A549 (cell line): ENCODE measurements around the gene PHF21B. TPM values are rescaled to one million over a fixed set of nuclear protein-coding genes. Genes with fewer than 3 reads are reported as not detected.
A peak's percentile ranks its signal among the peaks of the same experiment; 100 is the strongest.

Experiments used
- ATAC-seq, 2 experiments: fragments of 200-7000 bp in 1 of 2; fragments of >200 bp in 1 of 2; cut with Nextera tagmentation in 1 of 2; cut with Tn5 transposase in 1 of 2; 3 replicates each; pipeline versions ENCODE4 v1.8.0 to v1.9.1; 2018 to 2020; ENCODE audit warnings: mild to moderate bottlenecking in 1 of 2, moderate library complexity in 1 of 2
- CTCF ChIA-PET: fragments of 300-600 bp; sonication (Branson Sonifier 250); formaldehyde crosslinking; extraction: SDS; loops from one replicate; lab custom pipeline; 2021; ENCODE audit warnings: antibody characterized with exemption, inconsistent platforms; lab: Yijun Ruan, JAX
- POLR2A ChIA-PET: fragments of 350-600 bp; formaldehyde crosslinking; extraction: SDS; loops from one replicate; lab custom pipeline; 2021; ENCODE audit warnings: antibody characterized with exemption, inconsistent platforms; lab: Yijun Ruan, JAX
- DNase-seq, 2 experiments: peaks; one replicate each; pipeline versions ENCODE4 v3.0.0 to v3.0.0-alpha.2; 2011 to 2016; ENCODE audit warnings: low read depth in 1 of 2, low spot score in 1 of 2
- FAIRE-seq: peaks from 2 replicates; lab custom pipeline; 2011; peaks lifted over from hg19 to GRCh38; lab: Jason Lieb, UNC
- H3K27ac ChIP-seq, 2 experiments: fragments of >200 bp; sonication (Bioruptor Twin); formaldehyde crosslinking; 3 replicates each; pipeline ENCODE4 v1.5.1; 2016 to 2017
- H3K4me1 ChIP-seq: fragments of >200 bp; sonication (Bioruptor Twin); formaldehyde crosslinking; 3 replicates; pipeline ENCODE4 v1.6.1; 2016
- H3K4me2 ChIP-seq: fragments of >200 bp; sonication (Bioruptor Twin); formaldehyde crosslinking; 3 replicates; pipeline ENCODE4 v1.6.1; 2016
- H3K4me3 ChIP-seq: fragments of >200 bp; sonication (Bioruptor Twin); formaldehyde crosslinking; 3 replicates; pipeline ENCODE4 v1.5.1; 2016
- H3K9me3 ChIP-seq: fragments of >200 bp; sonication (Bioruptor Twin); formaldehyde crosslinking; 3 replicates; pipeline ENCODE4 v1.6.1; 2016
- ATOH8 ChIP-seq: fragments of 250-450 bp; sonication (Bioruptor Pico); IDR thresholded peaks from 2 replicates; pipeline ENCODE4 v1.5.0; 2020; ENCODE audit warnings: low read depth, mild to moderate bottlenecking, moderate library complexity
- BHLHE40 ChIP-seq: IDR thresholded peaks from 2 replicates; pipeline ENCODE4 v1.6.1; 2012; ENCODE audit warnings: low read depth, low read length, inconsistent platforms
- CHD4 ChIP-seq: fragments of 200-600 bp; sonication (generic); IDR thresholded peaks from 2 replicates; pipeline ENCODE4 v1.6.1; 2016; ENCODE audit warnings: antibody characterized with exemption, mild to moderate bottlenecking, borderline replicate concordance
- CTCF ChIP-seq: fragments of >200 bp; sonication (Bioruptor Twin); formaldehyde crosslinking; IDR thresholded peaks from 3 replicates; pipeline ENCODE4 v1.5.1; 2016
- E2F6 ChIP-seq: IDR thresholded peaks from 2 replicates; pipeline ENCODE4 v1.6.1; 2012; ENCODE audit warnings: low read depth, borderline replicate concordance
- ESRRA ChIP-seq: fragments of 150-350 bp; IDR thresholded peaks from 2 replicates; pipeline ENCODE4 v1.6.1; 2014; ENCODE audit warnings: mild to moderate bottlenecking, low read length, borderline replicate concordance
- FOXS1 ChIP-seq: fragments of 250-450 bp; sonication (Bioruptor Pico); IDR thresholded peaks from 2 replicates; pipeline ENCODE4 v1.5.0; 2020; ENCODE audit warnings: mild to moderate bottlenecking, moderate library complexity
- HES2 ChIP-seq: fragments of >200 bp; sonication (Bioruptor Twin); formaldehyde crosslinking; IDR thresholded peaks from 2 replicates; pipeline ENCODE4 v1.6.1; 2016
- HEYL ChIP-seq: fragments of 250-450 bp; sonication (Bioruptor Pico); IDR thresholded peaks from 2 replicates; pipeline ENCODE4 v1.8.0; 2021; ENCODE audit warnings: mild to moderate bottlenecking, moderate library complexity
- HOXA7 ChIP-seq: fragments of 250-450 bp; sonication (Bioruptor Pico); IDR thresholded peaks from 2 replicates; pipeline ENCODE4 v1.5.0; 2020; ENCODE audit warnings: mild to moderate bottlenecking, moderate library complexity
- HOXB13 ChIP-seq: fragments of 250-450 bp; sonication (Bioruptor Pico); IDR thresholded peaks from 2 replicates; pipeline ENCODE4 v1.5.0; 2020; ENCODE audit warnings: low read depth, mild to moderate bottlenecking, moderate library complexity
- HOXB5 ChIP-seq: fragments of 250-450 bp; sonication (Bioruptor Pico); IDR thresholded peaks from 2 replicates; pipeline ENCODE4 v1.5.0; 2020; ENCODE audit warnings: mild to moderate bottlenecking, moderate library complexity
- JUN ChIP-seq, 2 experiments: fragments of >200 bp; sonication (Bioruptor Twin); formaldehyde crosslinking; IDR thresholded peaks; 2 replicates in 1 of 2; 3 replicates in 1 of 2; pipeline ENCODE4 v1.6.1; 2016 to 2017
- JUNB ChIP-seq: fragments of >200 bp; sonication (Bioruptor Twin); formaldehyde crosslinking; IDR thresholded peaks from 2 replicates; pipeline ENCODE4 v1.6.1; 2016
- KDM5A ChIP-seq: fragments of 200-600 bp; sonication (generic); IDR thresholded peaks from 2 replicates; pipeline ENCODE4 v1.6.1; 2016; ENCODE audit warnings: antibody characterized with exemption, mild to moderate bottlenecking
- MAZ ChIP-seq: fragments of 150-350 bp; IDR thresholded peaks from 2 replicates; pipeline ENCODE4 v1.6.1; 2014; ENCODE audit warnings: antibody characterized with exemption, low read depth, low read length, borderline replicate concordance
- NPAS2 ChIP-seq: fragments of 250-450 bp; sonication (Bioruptor Pico); IDR thresholded peaks from 2 replicates; pipeline ENCODE4 v1.8.0; 2022; ENCODE audit warnings: mild to moderate bottlenecking, moderate library complexity, borderline replicate concordance
- NR3C1 ChIP-seq: fragments of >200 bp; sonication (Bioruptor Twin); formaldehyde crosslinking; IDR thresholded peaks from 3 replicates; pipeline ENCODE4 v1.6.1; 2017
- PBX3 ChIP-seq: IDR thresholded peaks from 2 replicates; pipeline ENCODE4 v1.6.1; 2012
- POLR2A ChIP-seq: IDR thresholded peaks from 2 replicates; pipeline ENCODE4 v1.6.1; 2012; ENCODE audit warnings: mild to moderate bottlenecking, low read length
- POLR2AphosphoS2 ChIP-seq: conservative IDR thresholded peaks from 2 replicates; pipeline ENCODE4 v1.6.1; 2012; ENCODE audit warnings: low read length, improper control_type of control experiment, inconsistent platforms
- RAD21 ChIP-seq, 2 experiments: fragments of >200 bp in 1 of 2; sonication (Bioruptor Twin) in 1 of 2; formaldehyde crosslinking in 1 of 2; IDR thresholded peaks in 1 of 2; conservative IDR thresholded peaks in 1 of 2; 2 replicates in 1 of 2; 3 replicates in 1 of 2; pipeline ENCODE4 v1.6.1; 2012 to 2018; ENCODE audit warnings: inconsistent platforms in 1 of 2
- RARB ChIP-seq: fragments of 250-450 bp; sonication (Bioruptor Pico); IDR thresholded peaks from 2 replicates; pipeline ENCODE4 v1.8.0; 2021; ENCODE audit warnings: mild to moderate bottlenecking, moderate library complexity
- RCOR1 ChIP-seq: fragments of 150-350 bp; IDR thresholded peaks from 2 replicates; pipeline ENCODE4 v1.6.1; 2014; ENCODE audit warnings: antibody characterized with exemption, low read length, low read depth
- REST ChIP-seq: fragments of 200-600 bp; sonication (generic); IDR thresholded peaks from 2 replicates; pipeline ENCODE4 v1.6.1; 2016; ENCODE audit warnings: antibody characterized with exemption, mild to moderate bottlenecking, moderate library complexity
- RFX5 ChIP-seq: fragments of 450-650 bp; IDR thresholded peaks from 2 replicates; pipeline ENCODE4 v1.7.1; 2014; ENCODE audit warnings: antibody characterized with exemption, mild to moderate bottlenecking, moderate library complexity
- TFCP2L1 ChIP-seq: fragments of 250-450 bp; sonication (Bioruptor Pico); IDR thresholded peaks from 2 replicates; pipeline ENCODE4 v1.5.0; 2021; ENCODE audit warnings: mild to moderate bottlenecking
- USF2 ChIP-seq: fragments of 450-650 bp; IDR thresholded peaks from 2 replicates; pipeline ENCODE4 v1.6.1; 2014; ENCODE audit warnings: antibody characterized with exemption
- ZC3H11A ChIP-seq: fragments of 450-650 bp; IDR thresholded peaks from 2 replicates; pipeline ENCODE4 v1.6.1; 2014; ENCODE audit warnings: antibody characterized with exemption, mild to moderate bottlenecking
- ZNF302 ChIP-seq: fragments of 250-450 bp; sonication (Bioruptor Pico); IDR thresholded peaks from 2 replicates; pipeline ENCODE4 v1.9.0; 2021; ENCODE audit warnings: inconsistent platforms, mild to moderate bottlenecking, moderate library complexity
- ZSCAN20 ChIP-seq: fragments of 250-450 bp; sonication (Bioruptor Pico); IDR thresholded peaks from 2 replicates; pipeline ENCODE4 v1.8.0; 2022; ENCODE audit warnings: mild to moderate bottlenecking, moderate library complexity
- WGBS: methylation state at CpG from one replicate; pipeline ENCODE4 v1.1.6; 2017; ENCODE audit errors: missing lambda C conversion rate; 5-methylcytosine and 5-hydroxymethylcytosine counted together
- polyA minus RNA-seq: library from RNA; depleted of rRNA, polyadenylated mRNA; stranded (reverse); fragments of >200 nt; gene quantifications from 2 replicates; pipeline ENCODE4 v1.2.3, GENCODE V29; 2011; rRNA and poly(A)+ RNA removed
- polyA plus RNA-seq, 4 experiments: library from polyadenylated mRNA; depleted of rRNA in 3 of 4; stranded (reverse); fragments of >200 nt; fragmentation: RNase III in 1 of 4; extraction: RNeasy Plus Mini Kit Qiagen cat#74134 plus additional on column Dnase treatment in 1 of 4; gene quantifications; 2 replicates in 3 of 4; 3 replicates in 1 of 4; pipeline ENCODE4 v1.2.3, GENCODE V29; 2011 to 2017

The PHF21B gene
- 0.60 and 0.70 TPM in 2 replicates for polyA plus RNA-seq (2011; rRNA removed)
- polyA plus RNA-seq (2012; cell fraction: cytosol; rRNA removed), result 0.59 and 0.63 TPM in 2 replicates
- polyA plus RNA-seq (2012; cell fraction: nucleus; rRNA removed), result 1.3 and 1.5 TPM in 2 replicates
- 0.50 to 0.89 TPM (median 0.86 TPM) in 3 replicates for polyA plus RNA-seq (2017; fragmentation: RNase III; extraction: RNeasy Plus Mini Kit Qiagen cat#74134 plus additional on column Dnase treatment)
- polyA minus RNA-seq, result 0.50 and 1.1 TPM in 2 replicates

- H3K4me1 ChIP-seq, result no peaks in the 10 kb centered on the region
- H3K4me3 ChIP-seq, result peak within 1 kb of the TSS; percentile 66
- H3K27ac ChIP-seq, result peak within 1 kb of the TSS; percentile 61 to 92
- FAIRE-seq, result no peak
- WGBS, result under 1% methylated on average over 19 of the region's 121 CpGs
- peak within 1 kb of the TSS; percentile 97 for H3K4me2 ChIP-seq
- DNase-seq, result peak; percentile 63 to 71
- POLR2A ChIA-PET, result no interaction called here
- H3K9me3 ChIP-seq, result no peaks in the 10 kb centered on the region
- ATAC-seq, result peak; percentile 40 to 61
- CTCF ChIA-PET, result no interaction called here
- TF ChIP-seq KDM5A (no peak), FOXS1 (CRISPR knock-in tag) (no peak), RAD21 (conservative IDR thresholded peaks at IDR 0.05 in 1 of 2, IDR thresholded peaks at IDR 0.05 in 1 of 2) (no peak), HOXB13 (CRISPR knock-in tag) (no peak), ZC3H11A (no peak), NR3C1 (no peak), ZSCAN20 (CRISPR knock-in tag) (no peak), RARB (no peak), RFX5 (no peak), RCOR1 (no peak), BHLHE40 (no peak), HEYL (CRISPR knock-in tag) (no peak), PBX3 (peak; percentile 58; the same call in 1 of the 2 replicates), POLR2AphosphoS2 (no peak), CHD4 (no peak), JUN (IDR thresholded peaks at IDR 0.05) (0 out of 5 replicates have a peak, but pooled peaks of 1 of the 2 experiments have one; percentile 22), TFCP2L1 (CRISPR knock-in tag) (no peak), REST (no peak), MAZ (no peak), POLR2A (peak; percentile 54), HOXB5 (CRISPR knock-in tag) (no peak), HOXA7 (CRISPR knock-in tag) (no peak), HES2 (no peak), ZNF302 (CRISPR knock-in tag) (no peak), USF2 (no peak), ATOH8 (no peak), JUNB (no peak), CTCF (no peak), NPAS2 (CRISPR knock-in tag) (no peak), E2F6 (no peak), ESRRA (no peak)
Observed at GRCh38 chr22:45009606-45010531, at the start of gene PHF21B. PHF21B (minus strand) TSS chr22:45010005; CDS start chr22:45009549, 456 bp downstream.
